ENCODE measurements around the gene SREK1. TPM values are rescaled to one million over a fixed set of nuclear protein-coding genes. Genes with fewer than 3 reads are reported as not detected.
"Not testable (repeated sequence)": the region's sequence is repeated elsewhere in the genome, so short reads cannot be mapped to it uniquely, and the experiment has no call there.

Gene SREK1
- total RNA-seq, 2 donors from 2014 or later: 49.4 to 55.6 TPM

GRCh38 chr5:66206465-66206864 lies 62.4 kb downstream of the SREK1 start:
- DNase-seq: no peak
- peak; percentile 73 for ATAC-seq
- intact Hi-C loops (cut with DNase I, micrococcal nuclease): no loop called here

- no peak for DNase-seq
- intact Hi-C loops (cut with DNase I, micrococcal nuclease): no loop called here
- ATAC-seq: no peak
These were observed 63.9 kb downstream of the SREK1 start for GRCh38 chr5:66207800-66208561.

GRCh38 chr5:66209350-66209749 lies 65.2 kb downstream of the SREK1 start:
- ATAC-seq (no peak), DNase-seq (no peak)
- intact Hi-C loops (cut with DNase I, micrococcal nuclease): no loop called here

DNA sequence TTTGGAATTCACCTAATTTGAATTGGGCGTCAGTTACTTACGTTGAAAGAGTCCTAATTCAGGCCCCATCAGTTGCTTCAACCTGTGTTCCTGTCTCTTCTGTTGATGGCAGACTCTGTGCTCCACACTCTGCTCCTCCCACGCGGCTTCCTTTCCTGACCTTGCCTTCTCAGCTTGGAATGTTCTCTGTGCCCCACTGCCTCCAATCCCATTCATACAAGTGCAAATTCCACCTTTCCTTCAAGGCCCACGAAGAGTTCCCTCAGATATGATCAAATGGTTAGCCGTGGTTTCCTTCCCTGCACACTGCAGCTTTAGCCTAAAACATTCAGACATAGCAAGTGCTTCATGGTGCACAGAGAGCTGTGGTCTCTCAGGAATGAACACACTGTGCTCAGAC lies 65.7 kb downstream of the SREK1 start:
- ATAC-seq (no peak), DNase-seq (no peak)
- intact Hi-C loops (cut with DNase I, micrococcal nuclease): no loop called here

GRCh38 chr5:66213533-66213932 lies 69.4 kb downstream of the SREK1 start:
- ATAC-seq (no peak), DNase-seq (no peak)
- intact Hi-C loops (cut with DNase I, micrococcal nuclease): no loop called here

DNA sequence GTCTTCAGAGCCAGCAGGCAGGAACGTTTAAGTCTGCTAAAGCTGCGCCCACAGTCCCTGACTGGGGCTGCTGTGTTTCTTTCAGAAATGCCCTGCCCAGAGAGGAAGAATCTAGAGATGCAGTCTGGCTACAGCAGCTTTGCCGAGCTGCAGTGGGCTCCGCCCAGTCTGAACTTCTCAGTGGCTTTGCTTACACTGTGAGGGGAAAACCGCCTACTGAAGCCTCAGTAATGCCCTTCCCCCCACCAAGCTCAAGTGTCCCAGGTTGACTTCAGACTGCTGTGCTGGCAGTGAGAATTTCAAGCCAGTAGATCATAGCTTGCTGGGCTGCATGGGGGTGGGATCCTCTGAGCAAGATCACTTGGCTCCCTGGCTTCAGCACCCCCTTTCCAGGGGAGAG lies 78.4 kb downstream of the SREK1 start:
- no peak for DNase-seq
- intact Hi-C loops (cut with DNase I, micrococcal nuclease): no loop called here

DNA sequence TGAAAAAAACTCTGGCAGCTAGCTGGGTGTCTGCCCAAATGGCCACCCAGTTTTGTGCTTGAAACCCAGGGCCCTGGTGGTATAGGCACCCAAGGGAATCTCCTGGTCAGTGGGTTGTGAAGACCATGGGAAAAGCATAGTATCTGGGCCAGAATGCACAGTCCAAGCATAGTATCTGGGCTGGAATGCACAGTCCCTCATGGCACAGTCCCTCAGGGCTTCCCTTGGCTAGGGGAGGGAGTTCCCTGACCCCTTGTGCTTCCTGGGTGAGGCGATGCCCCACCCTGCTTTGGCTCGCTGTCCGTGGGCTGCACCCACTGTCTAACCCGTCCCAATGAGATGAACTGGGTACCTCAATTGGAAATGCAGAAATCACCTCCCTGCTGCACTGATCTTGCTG lies 78.8 kb downstream of the SREK1 start:
- ATAC-seq; intact Hi-C loops (cut with DNase I, micrococcal nuclease); DNase-seq: not testable (repeated sequence)

More for the DNA sequence above, 78.4 kb downstream of the SREK1 start:
- ATAC-seq: no peak

- DNase-seq: peak in 1 of 2 donors; percentile 33
- peak; percentile 48 for ATAC-seq
- intact Hi-C loops (cut with DNase I, micrococcal nuclease): no loop called here
These were observed 79.5 kb downstream of the SREK1 start for GRCh38 chr5:66223637-66224036.

DNA sequence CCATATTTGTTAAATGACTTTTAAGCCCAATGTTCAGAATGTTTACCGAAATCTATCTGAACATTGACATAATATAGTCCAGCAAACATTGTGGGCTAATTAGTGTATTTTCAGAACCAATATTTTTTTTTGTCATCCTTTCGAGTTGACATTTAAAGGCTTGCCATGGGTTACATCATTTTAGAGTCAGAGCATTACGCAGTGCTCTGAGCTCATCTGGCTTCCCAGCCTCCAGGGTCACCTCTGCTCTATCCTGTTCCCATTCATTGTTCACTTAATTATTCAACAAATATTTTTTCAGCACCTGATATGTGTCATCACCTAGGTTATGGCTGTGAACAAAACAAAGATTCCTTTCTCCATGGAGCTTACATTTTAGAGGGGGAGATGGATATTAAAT lies 80.2 kb downstream of the SREK1 start:
- ATAC-seq (no peak), DNase-seq (no peak)
- intact Hi-C loops (cut with DNase I, micrococcal nuclease): no loop called here

DNA sequence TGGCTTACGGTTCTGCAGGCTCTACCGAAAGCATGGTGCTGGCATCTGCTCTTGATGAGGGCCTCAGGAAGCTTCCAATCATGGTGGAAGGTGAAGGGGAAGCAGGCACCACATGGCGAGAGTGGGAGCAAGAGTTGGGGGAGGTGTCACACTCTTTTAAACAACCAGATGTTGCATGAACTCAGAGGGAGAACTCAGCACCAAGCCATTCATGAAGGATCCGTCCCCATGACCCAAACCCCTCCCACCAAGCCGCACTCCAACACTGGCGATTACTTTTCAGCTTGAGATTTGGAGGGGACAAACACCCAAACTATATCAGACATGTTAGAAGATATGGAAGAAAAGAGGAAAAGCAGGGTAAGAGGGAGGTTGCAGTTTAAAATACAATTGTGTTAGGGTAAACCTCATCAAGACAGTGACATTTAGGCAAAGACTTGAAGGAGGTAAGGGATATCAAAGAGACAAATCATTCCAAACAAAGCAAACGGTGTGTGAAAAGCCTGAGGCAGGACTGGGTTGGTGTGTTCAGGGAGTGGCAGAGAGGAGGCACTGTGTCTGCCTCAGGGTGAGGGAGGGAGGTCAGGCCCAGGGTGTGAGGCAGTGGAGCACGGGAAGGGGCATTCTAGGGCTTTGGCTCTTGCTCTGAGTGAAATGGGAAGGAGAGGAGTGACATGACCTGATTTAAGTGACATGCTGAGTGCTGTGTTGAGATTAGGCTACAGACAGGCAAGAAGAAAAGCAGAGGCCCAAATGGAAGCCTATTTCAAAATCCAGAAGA lies 80.9 kb downstream of the SREK1 start:
- DNase-seq (no peak), ATAC-seq (no peak)
- intact Hi-C loops (cut with DNase I, micrococcal nuclease): no loop called here

DNA sequence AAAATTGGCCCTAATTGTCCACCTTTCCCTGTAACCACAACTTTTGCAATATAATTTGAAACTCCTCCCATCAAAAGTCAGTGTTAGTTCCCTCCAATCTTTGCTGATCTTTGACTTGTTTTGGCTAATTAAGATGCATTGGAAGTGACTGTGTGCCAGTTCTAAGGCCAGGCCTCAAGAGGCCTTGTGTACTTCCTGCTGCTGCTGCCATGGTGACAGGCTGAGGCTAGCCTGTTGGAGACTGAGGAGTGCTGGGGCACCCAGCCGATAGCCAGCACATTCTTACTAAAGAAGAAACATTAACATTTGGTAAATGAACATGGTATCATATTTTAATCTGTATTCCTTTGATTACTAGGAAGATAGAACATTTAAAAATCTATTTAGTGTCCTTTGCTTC lies 86.5 kb downstream of the SREK1 start:
- ATAC-seq (peak; percentile 65), DNase-seq (no peak)
- intact Hi-C loops (cut with DNase I, micrococcal nuclease): no loop called here

DNA sequence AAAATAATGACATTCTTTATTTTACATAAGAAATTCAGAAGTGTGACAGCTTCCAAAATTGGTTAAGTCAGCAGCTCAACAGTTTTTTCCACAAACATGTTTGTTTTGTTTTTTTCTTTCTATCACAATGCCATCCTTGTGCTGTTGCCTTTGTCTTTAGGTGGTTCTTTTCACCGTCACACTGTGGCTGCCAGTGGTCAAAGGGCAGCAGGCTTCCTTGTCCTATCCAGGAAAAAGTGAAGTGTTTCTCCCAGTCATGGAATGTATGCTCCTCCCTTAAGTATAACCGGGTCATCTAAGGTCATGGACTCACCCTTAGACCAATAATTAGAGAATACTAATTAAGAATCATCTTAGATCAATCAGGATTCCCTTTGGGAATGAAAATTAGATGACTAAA lies 87.4 kb downstream of the SREK1 start:
- DNase-seq: no peak
- intact Hi-C loops (cut with DNase I, micrococcal nuclease): no loop called here
- ATAC-seq: peak; percentile 66

GRCh38 chr5:66232275-66232674 lies 88.2 kb downstream of the SREK1 start:
- DNase-seq: no peak
- intact Hi-C loops (cut with DNase I, micrococcal nuclease): no loop called here

GRCh38 chr5:66232706-66233445 lies 88.8 kb downstream of the SREK1 start:
- DNase-seq (no peak), ATAC-seq (no peak)
- intact Hi-C loops (cut with DNase I, micrococcal nuclease): no loop called here

More at GRCh38 chr5:66232275-66232674, 88.2 kb downstream of the SREK1 start:
- no peak for ATAC-seq

Other genes with a start within 250 kb of the SREK1 start
- 100 to 1,000 TPM in 1 of 2 donors, 10 to 100 TPM in 1; 98.1 to 136 TPM for gene ERBIN, start 217.7 kb upstream of the SREK1 start, total RNA-seq